Keratinocyte (primary cell): Measurements from ENCODE around the gene ELAVL1.

Experiments used
- CTCF ChIP-seq, 3 experiments: IDR thresholded peaks in 1 of 3; conservative IDR thresholded peaks in 1 of 3; optimal IDR thresholded peaks in 1 of 3; 2 replicates in 2 of 3; 3 replicates in 1 of 3; pipeline versions ENCODE3 to v1.5.1; 2011; ENCODE audit warnings: low read length in 3 of 3, mild to moderate bottlenecking in 3 of 3, moderate library complexity in 2 of 3, control low read depth in 1 of 3, inconsistent platforms in 1 of 3; ENCODE audit not compliant: insufficient read depth in 2 of 3; ENCODE audit errors: extremely low read depth in 1 of 3
- EZH2 ChIP-seq: IDR thresholded peaks from one replicate; pipeline ENCODE4 v1.6.1; 2012; ENCODE audit warnings: inconsistent platforms, mild to moderate bottlenecking, low read length, moderate library complexity

- TF ChIP-seq CTCF (optimal IDR thresholded peaks at IDR 0.05 in 1 of 3, IDR thresholded peaks at IDR 0.05 in 1 of 3, conservative IDR thresholded peaks at IDR 0.05 in 1 of 3; ENCODE audit: extremely low read depth in 1 of 3, insufficient read depth in 2 of 3, low read length in 3 of 3) = no peak
- no peak for TF ChIP-seq EZH2
These were observed 6.1 kb downstream of the ELAVL1 start for GRCh38 chr19:7999376-7999775.
